Renal cortex interstitium (tissue), 11 donors: ENCODE measurements around the gene LCE1D. TPM values are rescaled to one million over a fixed set of nuclear protein-coding genes. Genes with fewer than 3 reads are reported as not detected.

Source experiments
- DNase-seq, 11 donors: peaks; one replicate each; pipeline ENCODE4 v3.0.0-alpha.2; 2013; ENCODE audit warnings: low read depth in 9 of 11, low spot score in 4 of 11; ENCODE audit errors: extremely low read depth in 1 of 11
- polyA plus RNA-seq, 3 donors: library from polyadenylated mRNA; unstranded; fragments of 120-200 nt; gene quantifications; one replicate each; pipeline ENCODE4 v1.2.1, GENCODE V29; 2013; ENCODE audit not compliant: insufficient read length in 3 of 3

Gene LCE1D
- polyA plus RNA-seq, 3 donors, result not detected

GRCh38 chr1:152801333-152801732, 4.8 kb downstream of the LCE1D start:
- DNase-seq, result no peak

DNA sequence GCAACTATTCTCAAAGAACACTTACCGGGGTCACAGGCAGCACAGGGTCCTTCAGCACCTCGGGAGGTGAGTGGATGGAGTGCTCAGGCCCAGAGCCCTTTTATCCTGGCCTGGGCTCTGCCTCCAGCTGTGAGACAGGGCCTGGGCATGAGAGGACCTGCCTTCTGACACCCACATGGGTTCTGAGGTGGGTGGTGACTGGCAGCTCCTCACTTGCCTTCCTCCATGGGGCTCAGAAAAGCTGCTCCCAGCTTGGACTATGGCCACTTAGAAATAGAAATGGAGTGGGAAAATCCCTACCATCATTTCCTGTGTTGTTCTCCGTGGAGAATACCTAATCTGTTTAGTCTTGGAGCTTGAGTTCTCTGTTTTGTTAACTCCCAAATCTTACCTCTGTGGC, 10.1 kb downstream of the LCE1D start, which contains the start of gene LCE1C:
TSS of gene LCE1C (minus strand) at position 76 of the 400 bp plus-strand sequence. CDS start 1,173 bp downstream, outside the sequence.
- no peak for DNase-seq

DNA sequence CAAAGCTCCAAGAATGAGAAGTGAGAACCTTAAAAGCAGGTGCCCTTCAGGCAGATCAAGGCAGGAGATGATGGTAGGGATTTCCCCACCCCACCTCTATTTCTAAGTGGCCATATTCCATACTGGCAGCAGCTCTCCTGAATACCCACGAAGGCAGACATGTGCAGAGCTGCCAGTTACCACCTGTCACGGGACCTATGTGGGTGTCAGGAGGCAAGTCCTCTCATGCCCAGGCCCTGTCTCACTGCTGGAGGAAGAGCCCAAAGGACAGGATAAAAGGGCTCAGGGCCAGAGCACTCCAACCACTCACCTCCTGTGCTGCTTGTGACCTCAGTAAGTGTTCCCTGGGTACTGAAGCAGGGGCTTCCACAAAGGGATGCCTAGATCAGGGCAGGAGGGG, 14.5 kb downstream of the LCE1D start:
- DNase-seq, result no peak

GRCh38 chr1:152811671-152812070, 15.2 kb downstream of the LCE1D start, which contains the start of gene LCE1B:
Gene LCE1B, plus strand, starts transcription at chr1:152811971. Its CDS starts 476 bp downstream, at chr1:152812447.
- no peak for DNase-seq

- no peak for DNase-seq
Observed at GRCh38 chr1:152817309-152817708, 20.8 kb downstream of the LCE1D start.

DNA sequence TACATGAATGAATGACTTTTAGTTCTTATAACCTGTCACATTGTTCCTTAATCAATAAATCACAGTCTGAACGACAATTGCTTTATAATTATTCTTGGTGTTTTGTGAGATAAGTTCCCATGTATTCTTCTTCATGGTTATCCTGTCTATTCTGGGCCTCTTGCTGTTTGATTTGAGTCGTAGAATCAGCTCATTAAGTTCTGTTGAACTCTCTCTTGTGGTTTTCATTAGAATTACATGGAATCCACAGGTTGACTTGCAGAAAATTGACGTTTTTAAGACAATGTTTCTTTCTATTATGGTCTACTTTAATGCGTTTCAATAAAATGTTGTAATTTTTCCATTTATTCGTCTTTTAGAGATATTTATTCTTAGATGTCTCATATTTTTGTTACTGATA, 26.8 kb downstream of the LCE1D start:
- DNase-seq, result no peak

- no peak for DNase-seq
Observed at GRCh38 chr1:152824964-152825363, 28.4 kb downstream of the LCE1D start.

- DNase-seq, result no peak
Observed at GRCh38 chr1:152827173-152827572, 30.7 kb downstream of the LCE1D start, which contains the start of gene LCE1A. Gene LCE1A, plus strand, starts transcription at chr1:152827473. Its CDS starts 0 bp downstream, at chr1:152827473.

GRCh38 chr1:152836870-152837269, 40.3 kb downstream of the LCE1D start:
- DNase-seq, result no peak

- DNase-seq, result no peak
Observed at GRCh38 chr1:152842556-152842955, 46.0 kb downstream of the LCE1D start, which contains the start of gene LCE6A. Gene LCE6A, plus strand, starts transcription at chr1:152842856. Its CDS starts 665 bp downstream, at chr1:152843521.

Other genes with a start within 250 kb of the LCE1D start
- not detected for gene LCE3E, start 229.9 kb upstream of the LCE1D start, polyA plus RNA-seq
- not detected for gene LCE3D, start 216.2 kb upstream of the LCE1D start, polyA plus RNA-seq
- gene LCE3C, start 196.5 kb upstream of the LCE1D start, polyA plus RNA-seq, result not detected
- not detected for gene LCE3B, start 182.9 kb upstream of the LCE1D start, polyA plus RNA-seq
- gene LCE3A, start 173.6 kb upstream of the LCE1D start, polyA plus RNA-seq, result not detected
- gene LCE2D, start 133.3 kb upstream of the LCE1D start, polyA plus RNA-seq, result not detected
- gene LCE2C, start 121.4 kb upstream of the LCE1D start, polyA plus RNA-seq, result not detected
- not detected for gene LCE2B, start 110.6 kb upstream of the LCE1D start, polyA plus RNA-seq
- gene LCE2A, start 98.4 kb upstream of the LCE1D start, polyA plus RNA-seq, result not detected
- gene LCE4A, start 88.6 kb upstream of the LCE1D start, polyA plus RNA-seq, result not detected
- not detected for gene KPRP, start 38.7 kb upstream of the LCE1D start, polyA plus RNA-seq
- not detected for gene LCE1F, start 21.6 kb upstream of the LCE1D start, polyA plus RNA-seq
- gene LCE1E, start 10.5 kb upstream of the LCE1D start, polyA plus RNA-seq, result not detected
- gene LCE1C, start 9.9 kb downstream of the LCE1D start, polyA plus RNA-seq, result not detected
- gene LCE1B, start 15.2 kb downstream of the LCE1D start, polyA plus RNA-seq, result not detected
- gene LCE1A, start 30.8 kb downstream of the LCE1D start, polyA plus RNA-seq, result not detected
- not detected for gene LCE6A, start 46.1 kb downstream of the LCE1D start, polyA plus RNA-seq
- not detected for gene LCE7A, start 63.3 kb downstream of the LCE1D start, polyA plus RNA-seq
- gene SMCP, start 81.6 kb downstream of the LCE1D start, polyA plus RNA-seq, result not detected
- under 1 TPM in 2 of 3 donors, not detected in 1; 0.09 to 0.16 TPM for gene IVL, start 111.8 kb downstream of the LCE1D start, polyA plus RNA-seq
- gene SPRR5, start 150.5 kb downstream of the LCE1D start, polyA plus RNA-seq, result not detected
- not detected for gene SPRR4, start 173.9 kb downstream of the LCE1D start, polyA plus RNA-seq
- gene SPRR1A, start 187.4 kb downstream of the LCE1D start, polyA plus RNA-seq, result not detected
- not detected for gene SPRR3, start 205.0 kb downstream of the LCE1D start, polyA plus RNA-seq
- gene SPRR1B, start 234.5 kb downstream of the LCE1D start, polyA plus RNA-seq, result not detected
- not detected for gene SPRR2D, start 244.4 kb downstream of the LCE1D start, polyA plus RNA-seq